ENCODE measurements around the gene BCR. TPM values are rescaled to one million over a fixed set of nuclear protein-coding genes. Genes with fewer than 3 reads are reported as not detected.

BCR gene
- total and polyA plus RNA-seq, 2 of the 8 experiments (the other 6 are each of a cell fraction or from before 2014, with no cell fraction given): 66.7 to 130 TPM

- ChIA-PET CTCF (ENCODE audit: partially characterized antibody) (interaction anchor here (0.7 to 2.2 kb wide), 6 partner anchors 9 to 42 kb away, joined by 3 to 8 read pairs (median 4); no protein-coding TSS in a partner anchor), POLR2A (ENCODE audit: partially characterized antibody) (interaction anchor here (0.9 to 1.2 kb wide), 3 partner anchors 10 to 25 kb away, joined by 3 to 4 read pairs (median 3); no protein-coding TSS in a partner anchor)
- Histone ChIP-seq H3K9ac (replicated peaks in 1 of 4; ENCODE audit: extremely low read depth in 1 of 4, low read depth in 3 of 4, low read length in 3 of 4) (no peak overlapping the region; a peak in 1 of 7 replicates), H3K36me3 (ENCODE audit: control insufficient read depth in 2 of 4, insufficient read depth in 4 of 4, low read length in 3 of 4) (peaks cover 0 to 2% (median 0%) of the 10 kb centered on the region in 4 experiments; a peak in 1 of 8 replicates), H4K8ac (ENCODE audit: extremely low read depth, insufficient read depth, low read length) (no peak overlapping the region), H4K91ac (replicated peaks; ENCODE audit: insufficient read length, low read length) (no peak overlapping the region), H3K23me2 (ENCODE audit: low read depth, low read length) (no peaks in the 10 kb centered on the region), H2AK5ac (ENCODE audit: low read depth, low read length) (peak overlapping the region; percentile 71; the same call in 1 of the 2 replicates), H2BK5ac (ENCODE audit: low read depth, low read length) (no peak overlapping the region), H2BK120ac (replicated peaks; ENCODE audit: low read depth, low read length) (no peak overlapping the region), H3K9me3 (ENCODE audit: insufficient read depth in 2 of 2, low read depth in 1 of 2, low read length in 1 of 2) (no peaks in the 10 kb centered on the region), H3K4ac (replicated peaks; ENCODE audit: insufficient read length, low read depth, low read length) (no peak overlapping the region), H2BK15ac (ENCODE audit: low read length) (no peak overlapping the region), H3K56ac (replicated peaks; ENCODE audit: insufficient read length, low read depth, low read length) (no peak overlapping the region), H2BK12ac (ENCODE audit: low read depth, low read length) (no peak overlapping the region), H3K18ac (ENCODE audit: extremely low read depth, low read length) (no peak overlapping the region), H3K79me1 (ENCODE audit: low read depth, low read length) (peaks cover 63% of the 10 kb centered on the region), H2AFZ (ENCODE audit: low read length) (no peak overlapping the region), H3K4me1 (replicated peaks in 1 of 4; ENCODE audit: control insufficient read depth in 3 of 4, insufficient read depth in 4 of 4, low read length in 3 of 4) (peaks cover 5 to 43% (median 26%) of the 10 kb centered on the region in 4 experiments), H3K79me2 (ENCODE audit: control insufficient read depth in 1 of 2, insufficient read depth in 2 of 2, low read length in 2 of 2) (peaks cover 41 to 100% of the 10 kb centered on the region in 2 experiments), H4K20me1 (replicated peaks in 1 of 2; ENCODE audit: control insufficient read depth in 1 of 2, insufficient read depth in 2 of 2, low read length in 2 of 2) (peaks cover 44 to 68% of the 10 kb centered on the region in 2 experiments), H3K23ac (ENCODE audit: insufficient read length) (no peak overlapping the region), H2BK20ac (ENCODE audit: low read length) (no peak overlapping the region), H3K4me2 (ENCODE audit: insufficient read depth in 1 of 2, low read depth in 2 of 2, low read length in 2 of 2) (no peak overlapping the region), H3K27ac (ENCODE audit: low read depth, low read length) (no peak overlapping the region), H4K5ac (ENCODE audit: insufficient read length, low read depth, low read length) (no peak overlapping the region), H3K4me3 (ENCODE audit: extremely low read depth in 1 of 4, insufficient read depth in 2 of 4, low read depth in 3 of 4, low read length in 4 of 4) (no peak overlapping the region), H3K27me3 (replicated peaks in 1 of 4; ENCODE audit: control insufficient read depth in 3 of 4, extremely low read depth in 1 of 4, insufficient read depth in 3 of 4, low read length in 3 of 4) (no peaks in the 10 kb centered on the region), H3K14ac (ENCODE audit: insufficient read length) (no peak overlapping the region)
- DNase-seq (ENCODE audit: low read depth in 1 of 2, low spot score in 2 of 2): no peak
- no peak for FAIRE-seq
- WGBS, 2 experiments (ENCODE audit: extremely low coverage in 1 of 2, insufficient coverage in 1 of 2, insufficient read length in 1 of 2, insufficient replicate concordance in 2 of 2, low coverage in 1 of 2, low lambda C conversion rate in 2 of 2, missing lambda C conversion rate in 1 of 2): 92% methylated on average over 16 of the region's 16 CpGs; no CpG with 5 or more reads in 1 of the 2 experiments
- TF ChIP-seq SIRT6 (IDR thresholded peaks at IDR 0.05; ENCODE audit: low read length) (no peak), CHD1 (IDR thresholded peaks at IDR 0.05; ENCODE audit: low read depth, low read length) (no peak), GTF2F1 (IDR thresholded peaks at IDR 0.05; ENCODE audit: borderline replicate concordance, low read depth, low read length) (no peak), POLR2A (IDR thresholded peaks at IDR 0.05; ENCODE audit: control extremely low read depth in 1 of 2, low read depth in 2 of 2, low read length in 2 of 2) (no peak), TAF7 (optimal IDR thresholded peaks at IDR 0.05; ENCODE audit: borderline replicate concordance, low read depth, low read length) (no peak), SP1 (IDR thresholded peaks at IDR 0.05; ENCODE audit: low read depth, low read length) (no peak), POU5F1 (IDR thresholded peaks at IDR 0.05; ENCODE audit: low read depth, low read length) (no peak), SP2 (IDR thresholded peaks at IDR 0.05; ENCODE audit: low read length) (no peak), SRF (IDR thresholded peaks at IDR 0.05; ENCODE audit: low read depth, low read length) (no peak), PHF8 (conservative IDR thresholded peaks at IDR 0.05; ENCODE audit: low read depth, low read length) (no peak), TBP (IDR thresholded peaks at IDR 0.05; ENCODE audit: low read depth, low read length) (no peak), RAD21 (IDR thresholded peaks at IDR 0.05 in 1 of 2, conservative IDR thresholded peaks at IDR 0.05 in 1 of 2; ENCODE audit: low read depth in 2 of 2, low read length in 2 of 2) (no peak), SP4 (IDR thresholded peaks at IDR 0.05; ENCODE audit: low read length) (no peak)
Measured at GRCh38 chr22:23216461-23217170, 36.3 kb downstream of the BCR start.

All from H1 (cell line).